ENCODE measurements around the gene STAT6. TPM values are rescaled to one million over a fixed set of nuclear protein-coding genes. Genes with fewer than 3 reads are reported as not detected.

STAT6 gene
- total and polyA plus RNA-seq, 2 of the 8 experiments (the other 6 are each of a cell fraction or from before 2014, with no cell fraction given), result 32.9 to 38.7 TPM

- TF ChIP-seq CHD7 (IDR thresholded peaks at IDR 0.05; ENCODE audit: insufficient replicate concordance, low read length), result no peak
- no peak for TF ChIP-seq CBX5 (IDR thresholded peaks at IDR 0.05; ENCODE audit: low read depth, low read length)
- TF ChIP-seq HDAC6 (IDR thresholded peaks at IDR 0.05; ENCODE audit: low read depth, low read length), result no peak
Observed at GRCh38 chr12:57156701-57157403, 45.7 kb upstream of the STAT6 start (continued).

All from H1 (cell line).